Heart left ventricle (tissue), 16 donors: ENCODE measurements around the gene PLEKHO1. TPM values are rescaled to one million over a fixed set of nuclear protein-coding genes. Genes with fewer than 3 reads are reported as not detected.

Source experiments
- ATAC-seq, 4 donors: fragments of 200-7000 bp; cut with Tn5 transposase; one replicate each; pipeline ENCODE4 v1.9.1; 2020 to 2022; ENCODE audit warnings: moderate library complexity in 4 of 4, mild to moderate bottlenecking in 3 of 4, moderate number of reproducible peaks in 1 of 4
- DNase-seq, 5 donors: peaks; one replicate each; pipeline ENCODE4 v3.0.0-alpha.2; 2020
- H3K27ac ChIP-seq, 12 donors: fragments of 200-600 bp; sonication (generic) in 4 of 12; one replicate each; pipeline versions ENCODE4 v1.5.0 to v1.8.0; 2016 to 2022; ENCODE audit warnings: mild to moderate bottlenecking in 2 of 12
- H3K27me3 ChIP-seq, 9 donors: fragments of 200-600 bp; sonication (generic) in 2 of 9; one replicate each; pipeline versions ENCODE4 v1.5.1 to v1.8.0; 2016 to 2022; ENCODE audit warnings: mild to moderate bottlenecking in 3 of 9
- H3K36me3 ChIP-seq, 9 donors: fragments of 200-600 bp; sonication (generic) in 2 of 9; one replicate each; pipeline versions ENCODE4 v1.5.0 to v1.8.0; 2018 to 2022; ENCODE audit warnings: mild to moderate bottlenecking in 2 of 9
- H3K4me1 ChIP-seq, 12 donors: fragments of 200-600 bp; sonication (generic) in 4 of 12; one replicate each; pipeline versions ENCODE4 v1.5.0 to v1.8.0; 2016 to 2022; ENCODE audit warnings: mild to moderate bottlenecking in 3 of 12
- H3K4me3 ChIP-seq, 12 donors: fragments of 200-600 bp; sonication (generic) in 4 of 12; one replicate each; pipeline versions ENCODE4 v1.5.0 to v1.8.0; 2017 to 2022; ENCODE audit warnings: mild to moderate bottlenecking in 9 of 12, moderate library complexity in 4 of 12
- H3K9me3 ChIP-seq, 12 donors: fragments of 200-600 bp; sonication (generic) in 4 of 12; one replicate each; pipeline versions ENCODE4 v1.5.0 to v1.8.0; 2016 to 2022; ENCODE audit warnings: mild to moderate bottlenecking in 1 of 12
- CTCF ChIP-seq, 12 donors: fragments of 200-600 bp; sonication (generic) in 4 of 12; IDR thresholded peaks; one replicate each; pipeline versions ENCODE4 v1.5.0 to v1.8.0; 2018 to 2022; ENCODE audit warnings: antibody characterized with exemption in 12 of 12, mild to moderate bottlenecking in 5 of 12
- POLR2A ChIP-seq, 2 donors: fragments of 450-650 bp; IDR thresholded peaks; one replicate each; pipeline ENCODE4 v1.6.1; 2017; ENCODE audit warnings: antibody characterized with exemption in 2 of 2, mild to moderate bottlenecking in 2 of 2, moderate library complexity in 2 of 2
- WGBS, 4 donors: extraction: QIAGEN DNeasy Blood & Tissue Kit in 2 of 4; methylation state at CpG; one replicate each; pipeline versions ENCODE4 v1.1.5 to v1.1.7; 2013 to 2018; 5-methylcytosine and 5-hydroxymethylcytosine counted together
- intact Hi-C, 10 donors: fragments of 100-400 bp; cut with DNase I; formaldehyde crosslinking; loops; one replicate each; pipeline versions ENCODE4 v1.11.1 to v1.14.2; 2022
- polyA plus RNA-seq, 2 donors: library from polyadenylated mRNA; stranded (reverse); fragments of 200-250 nt; gene quantifications; one replicate each; pipeline ENCODE4 v1.2.3, GENCODE V29; 2013
- total RNA-seq, 9 donors: library from RNA; depleted of rRNA in 2 of 9; stranded (reverse); fragments of >200 nt in 2 of 9; fragmentation: NEBNext Ultra II Directional in 3 of 9; extraction: Animal tissue kit (Norgen Biotek cat#: 25700) in 3 of 9; gene quantifications; one replicate each; pipeline versions ENCODE4 v1.1.0 to v1.2.4, GENCODE V29; 2016 to 2023
- donor health status: ischemic (EF 13 %, LVEDD 7.1; RV severe dilation, severe dysfunction).
- donor health status: healthy with polysubstance abuse.
- donor health status: DM: no; HTN: yes; CAD: no.
- donor health status: DM: no; HTN: no; CAD: no.
- donor health status: ischemic (EF 25% LVEDD 6.9; RV normal size, moderate dysfunction).
- donor health status: ischemic (EF 25% LVEDD 5.7; RV mildly dilated, moderate dysfunction).
- donor health status: healthy.
- donor health status: DM: yes; HTN: yes; CAD: no.
- donor health status: ischemic (EF 35%, LVEDD 5.7; RV mildly dilated, moderate dysfunction).
- donor health status: nonischemic (EF 11% LVEDD 7.7; RV severe dilation, severe dysfunction).
- donor health status: DM: yes; HTN: yes; CAD: no.
- donor health status: PGD.
- donor health status: ischemic (EF 29% LVEDD 5.4; RV normal size, mild dysfunction).
- donor health status: nonischemic (EF 23%, LVEDD 6.1; RV moderate dilation, normal function).

Gene PLEKHO1
- total and polyA plus RNA-seq, 11 donors: 46.8 to 200 (median 67.8) TPM

- Histone ChIP-seq H3K27ac (no peak overlapping the region), H3K36me3 (peaks cover 0 to 32% (median 7%) of the 10 kb centered on the region in 9 donors), H3K4me3 (no peak overlapping the region), H3K27me3 (no peaks in the 10 kb centered on the region), H3K4me1 (peaks cover 0 to 5% (median 0%) of the 10 kb centered on the region in 12 donors), H3K9me3 (peaks cover 0 to 18% (median 7%) of the 10 kb centered on the region in 12 donors)
- TF ChIP-seq CTCF (IDR thresholded peaks at IDR 0.05) (no peak), POLR2A (IDR thresholded peaks at IDR 0.05) (no peak)
- ATAC-seq (no peak), DNase-seq (no peak)
- WGBS, 4 donors: 70 to 81% (median 77%) methylated on average over 2 of the region's 2 CpGs
- intact Hi-C loops: no loop called here
Observed at GRCh38 chr1:150118716-150119115, 31.0 kb upstream of the PLEKHO1 start.

- TF ChIP-seq CTCF (IDR thresholded peaks at IDR 0.05) (no peak), POLR2A (IDR thresholded peaks at IDR 0.05) (no peak)
- intact Hi-C loops: no loop called here
Observed at GRCh38 chr1:150121236-150121862, 28.4 kb upstream of the PLEKHO1 start.

GRCh38 chr1:150126811-150127210, 22.9 kb upstream of the PLEKHO1 start:
- intact Hi-C loops: no loop called here
- WGBS, 4 donors: 92 to 98% (median 94%) methylated on average over 2 of the region's 2 CpGs
- TF ChIP-seq CTCF (IDR thresholded peaks at IDR 0.05): no peak
- no peak for TF ChIP-seq POLR2A (IDR thresholded peaks at IDR 0.05)

More at GRCh38 chr1:150121236-150121862, 28.4 kb upstream of the PLEKHO1 start:
- H3K9me3 ChIP-seq: no peaks in the 10 kb centered on the region
- no peak overlapping the region for H3K27ac ChIP-seq
- ATAC-seq (no peak), DNase-seq (no peak)
- H3K4me3 ChIP-seq: no peak overlapping the region
- 70 to 83% (median 75%) methylated on average over 1 of the region's 1 CpG for WGBS, 4 donors
- H3K4me1 ChIP-seq: peaks cover 0 to 5% (median 0%) of the 10 kb centered on the region in 12 donors
- H3K36me3 ChIP-seq: peaks cover 0 to 24% (median 0%) of the 10 kb centered on the region in 9 donors
- no peaks in the 10 kb centered on the region for H3K27me3 ChIP-seq

GRCh38 chr1:150127464-150127863, 22.3 kb upstream of the PLEKHO1 start:
- no peak for ATAC-seq

More at GRCh38 chr1:150126811-150127210, 22.9 kb upstream of the PLEKHO1 start:
- Histone ChIP-seq H3K36me3 (peaks cover 0 to 39% (median 7%) of the 10 kb centered on the region in 9 donors), H3K27ac (no peak overlapping the region), H3K27me3 (no peaks in the 10 kb centered on the region), H3K4me1 (no peaks in the 10 kb centered on the region), H3K4me3 (no peak overlapping the region), H3K9me3 (no peaks in the 10 kb centered on the region)
- ATAC-seq: no peak
- no peak for DNase-seq

More at GRCh38 chr1:150127464-150127863, 22.3 kb upstream of the PLEKHO1 start:
- Histone ChIP-seq H3K4me3 (no peak overlapping the region), H3K9me3 (no peaks in the 10 kb centered on the region), H3K4me1 (no peaks in the 10 kb centered on the region), H3K27ac (no peak overlapping the region), H3K27me3 (no peaks in the 10 kb centered on the region), H3K36me3 (peaks cover 0 to 35% (median 4%) of the 10 kb centered on the region in 9 donors)
- no peak for DNase-seq
- TF ChIP-seq CTCF (IDR thresholded peaks at IDR 0.05) (no peak), POLR2A (IDR thresholded peaks at IDR 0.05) (no peak)
- intact Hi-C loops: no loop called here
